ENCODE results near the gene PRXL2C.
"Not testable (repeated sequence)": the region's sequence is repeated elsewhere in the genome, so short reads cannot be mapped to it uniquely, and the experiment has no call there.

The PRXL2C gene

DNA sequence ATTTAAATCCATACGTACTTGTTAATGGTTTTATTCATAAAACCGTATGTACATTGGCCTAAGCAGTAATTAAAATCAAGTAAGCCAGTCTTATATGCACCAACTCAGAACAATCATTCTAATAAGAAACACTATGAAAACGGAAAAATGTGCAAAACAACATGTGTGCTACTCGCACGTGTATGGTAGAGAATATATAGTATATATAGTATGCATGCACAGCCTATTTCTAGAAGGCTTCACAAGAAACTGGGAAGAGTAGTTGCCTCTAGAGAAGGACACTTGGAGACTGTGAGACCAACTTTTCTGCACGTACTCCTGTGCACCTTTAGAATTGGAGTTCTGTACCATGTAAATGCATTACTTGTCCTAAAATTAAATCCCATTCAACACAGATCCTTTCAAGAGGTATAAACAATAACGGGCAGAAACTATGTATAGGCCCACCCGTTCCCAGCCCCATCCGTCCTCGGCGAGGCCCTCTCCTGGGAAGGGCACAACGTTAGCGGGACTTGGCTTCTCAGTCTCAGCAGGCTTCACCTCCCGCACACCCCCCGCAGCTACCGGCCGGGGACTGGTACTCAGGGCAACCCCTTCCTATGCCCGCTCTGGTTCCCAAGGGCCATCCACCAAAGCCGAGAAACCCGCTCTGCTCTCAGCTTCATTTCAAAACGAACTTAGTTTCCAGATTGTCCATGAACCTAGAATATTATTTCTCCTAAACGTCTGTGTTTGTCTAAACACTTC, 37.5 kb downstream of the PRXL2C start:
- Histone ChIP-seq H3K27ac (ENCODE audit: low read length) (no peak overlapping the region), H2AFZ (ENCODE audit: low read depth, low read length) (no peak overlapping the region), H3K36me3 (ENCODE audit: insufficient read depth, low read length) (no peaks in the 10 kb centered on the region), H4K20me1 (ENCODE audit: insufficient read depth, low read length) (no peaks in the 10 kb centered on the region), H3K9ac (ENCODE audit: low read depth, low read length) (no peak overlapping the region), H3K4me3 (ENCODE audit: low read depth in 1 of 2, low read length in 2 of 2) (no peak overlapping the region), H3K9me3 (ENCODE audit: insufficient read depth, low read length, severe bottlenecking) (no peaks in the 10 kb centered on the region), H3K79me2 (ENCODE audit: insufficient read depth, low read length) (no peaks in the 10 kb centered on the region), H3K27me3 (ENCODE audit: insufficient read depth, low read length, poor library complexity) (peaks cover 3% of the 10 kb centered on the region), H3K4me1 (ENCODE audit: insufficient read depth, low read length) (no peaks in the 10 kb centered on the region), H3K4me2 (ENCODE audit: insufficient read depth, low read length) (no peak overlapping the region)
- ATAC-seq (ENCODE audit: insufficient read depth, low read depth) = no peak
- no peak for DNase-seq
- TF ChIP-seq EZH2 (IDR thresholded peaks at IDR 0.05; ENCODE audit: borderline replicate concordance, low read depth, low read length, severe bottlenecking) (no peak), CTCF (IDR thresholded peaks at IDR 0.05; ENCODE audit: borderline replicate concordance, extremely low read depth, low read length, poor library complexity, severe bottlenecking) (no peak)

GRCh38 chr9:96616817-96617438, 38.2 kb downstream of the PRXL2C start:
- Histone ChIP-seq H3K4me3 (ENCODE audit: low read depth in 1 of 2, low read length in 2 of 2) (no peak overlapping the region), H3K36me3 (ENCODE audit: insufficient read depth, low read length) (no peaks in the 10 kb centered on the region), H3K27me3 (ENCODE audit: insufficient read depth, low read length, poor library complexity) (peaks cover 7% of the 10 kb centered on the region), H4K20me1 (ENCODE audit: insufficient read depth, low read length) (no peaks in the 10 kb centered on the region), H3K9ac (ENCODE audit: low read depth, low read length) (no peak overlapping the region), H3K79me2 (ENCODE audit: insufficient read depth, low read length) (no peaks in the 10 kb centered on the region), H3K4me1 (ENCODE audit: insufficient read depth, low read length) (no peaks in the 10 kb centered on the region), H3K27ac (ENCODE audit: low read length) (no peak overlapping the region), H2AFZ (ENCODE audit: low read depth, low read length) (no peak overlapping the region), H3K4me2 (ENCODE audit: insufficient read depth, low read length) (no peak overlapping the region), H3K9me3 (ENCODE audit: insufficient read depth, low read length, severe bottlenecking) (no peaks in the 10 kb centered on the region)
- TF ChIP-seq EZH2 (IDR thresholded peaks at IDR 0.05; ENCODE audit: borderline replicate concordance, low read depth, low read length, severe bottlenecking) = no peak
- no peak for TF ChIP-seq CTCF (IDR thresholded peaks at IDR 0.05; ENCODE audit: borderline replicate concordance, extremely low read depth, low read length, poor library complexity, severe bottlenecking)
- ATAC-seq (ENCODE audit: insufficient read depth, low read depth) (no peak), DNase-seq (no peak)

DNA sequence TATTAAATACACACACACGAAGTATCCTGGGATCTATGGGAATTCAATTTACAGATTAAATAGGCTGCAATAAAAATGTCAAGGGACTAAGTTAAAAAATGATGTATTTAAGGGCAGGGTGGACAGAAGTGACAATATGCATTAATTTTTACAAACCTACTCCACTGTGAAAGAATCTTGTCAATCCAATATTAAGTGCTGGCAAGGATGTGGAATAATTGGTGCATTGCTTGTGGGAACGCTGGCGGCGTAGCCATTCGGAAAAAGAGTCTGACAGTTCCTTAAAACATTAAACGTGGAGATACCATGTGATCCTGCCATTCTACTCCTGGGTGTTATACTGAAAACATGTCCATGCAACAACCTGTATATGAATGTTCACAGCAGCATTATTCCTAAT, 39.7 kb downstream of the PRXL2C start:
- Histone ChIP-seq H3K9me3 (ENCODE audit: insufficient read depth, low read length, severe bottlenecking) (no peaks in the 10 kb centered on the region), H3K27ac (ENCODE audit: low read length) (no peak overlapping the region), H3K27me3 (ENCODE audit: insufficient read depth, low read length, poor library complexity) (peaks cover 8% of the 10 kb centered on the region), H3K4me3 (ENCODE audit: low read depth in 1 of 2, low read length in 2 of 2) (no peak overlapping the region), H3K4me1 (ENCODE audit: insufficient read depth, low read length) (no peaks in the 10 kb centered on the region), H3K79me2 (ENCODE audit: insufficient read depth, low read length) (no peaks in the 10 kb centered on the region), H3K4me2 (ENCODE audit: insufficient read depth, low read length) (no peak overlapping the region), H3K9ac (ENCODE audit: low read depth, low read length) (no peak overlapping the region), H4K20me1 (ENCODE audit: insufficient read depth, low read length) (no peaks in the 10 kb centered on the region), H3K36me3 (ENCODE audit: insufficient read depth, low read length) (no peaks in the 10 kb centered on the region), H2AFZ (ENCODE audit: low read depth, low read length) (no peak overlapping the region)
- ATAC-seq (ENCODE audit: insufficient read depth, low read depth) (no peak), DNase-seq (no peak)
- no peak for TF ChIP-seq EZH2 (IDR thresholded peaks at IDR 0.05; ENCODE audit: borderline replicate concordance, low read depth, low read length, severe bottlenecking)
- no peak for TF ChIP-seq CTCF (IDR thresholded peaks at IDR 0.05; ENCODE audit: borderline replicate concordance, extremely low read depth, low read length, poor library complexity, severe bottlenecking)

- H3K4me2 ChIP-seq (ENCODE audit: insufficient read depth, low read length); DNase-seq; H2AFZ ChIP-seq (ENCODE audit: low read depth, low read length); H3K27me3 ChIP-seq (ENCODE audit: insufficient read depth, low read length, poor library complexity); H3K4me3 ChIP-seq (ENCODE audit: low read depth in 1 of 2, low read length in 2 of 2); H3K36me3 ChIP-seq (ENCODE audit: insufficient read depth, low read length); H3K9me3 ChIP-seq (ENCODE audit: insufficient read depth, low read length, severe bottlenecking); H3K79me2 ChIP-seq (ENCODE audit: insufficient read depth, low read length); H4K20me1 ChIP-seq (ENCODE audit: insufficient read depth, low read length); H3K27ac ChIP-seq (ENCODE audit: low read length); H3K9ac ChIP-seq (ENCODE audit: low read depth, low read length); ATAC-seq (ENCODE audit: insufficient read depth, low read depth); H3K4me1 ChIP-seq (ENCODE audit: insufficient read depth, low read length): not testable (repeated sequence)
These were observed 40.5 kb downstream of the PRXL2C start for GRCh38 chr9:96614664-96615063.

Measured in DND-41 (cell line).